WTC11 (cell line): ENCODE data around the gene ZFP36L2. TPM values are rescaled to one million over a fixed set of nuclear protein-coding genes. Genes with fewer than 3 reads are reported as not detected.

Experiments
- ATAC-seq: fragments of 200-7000 bp; cut with Tn5 transposase; 2 replicates; pipeline ENCODE4 v1.10.0; 2021; ENCODE audit warnings: mild to moderate bottlenecking, moderate library complexity
- CTCF ChIA-PET: fragments of 300-600 bp; sonication (Branson Sonifier 250); formaldehyde crosslinking; loops from one replicate; lab custom pipeline; 2021; ENCODE audit warnings: antibody characterized with exemption; lab: Charles Lee
- POLR2A ChIA-PET: fragments of 350-600 bp; sonication (Branson Sonifier 250); formaldehyde crosslinking; loops from one replicate; lab custom pipeline; 2021; ENCODE audit warnings: antibody characterized with exemption; lab: Charles Lee
- DNase-seq: peaks from one replicate; pipeline ENCODE4 v3.0.0; 2021; ENCODE audit warnings: low spot score
- H3K27ac Mint-ChIP-seq: 2 replicates; pipeline ENCODE4 v1.8.0; 2021; ENCODE audit warnings: mixed read lengths
- H3K27me3 Mint-ChIP-seq: 2 replicates; pipeline ENCODE4 v1.8.0; 2021; ENCODE audit warnings: low read depth, mild to moderate bottlenecking, moderate library complexity, mixed read lengths
- H3K36me3 Mint-ChIP-seq: 2 replicates; pipeline ENCODE4 v1.8.0; 2021; ENCODE audit warnings: mixed read lengths
- H3K4me1 Mint-ChIP-seq: 2 replicates; pipeline ENCODE4 v1.8.0; 2022; ENCODE audit warnings: mixed read lengths
- H3K4me3 Mint-ChIP-seq: 2 replicates; pipeline ENCODE4 v1.8.0; 2021; ENCODE audit warnings: mild to moderate bottlenecking, moderate library complexity, mixed read lengths
- H3K9me3 Mint-ChIP-seq: 2 replicates; pipeline ENCODE4 v1.8.0; 2021; ENCODE audit warnings: mixed read lengths
- ESRRA ChIP-seq: sonication (generic); formaldehyde crosslinking; IDR thresholded peaks from 2 replicates; pipeline ENCODE4 v1.8.1; 2022; ENCODE audit warnings: mild to moderate bottlenecking, missing genetic modification reagents, borderline replicate concordance
- GABPB1 ChIP-seq: sonication (generic); formaldehyde crosslinking; IDR thresholded peaks from 2 replicates; pipeline ENCODE4 v1.8.1; 2023; ENCODE audit warnings: mild to moderate bottlenecking, missing genetic modification reagents
- HMGA2 ChIP-seq: fragments of 250-450 bp; sonication (Bioruptor Pico); IDR thresholded peaks from 2 replicates; pipeline ENCODE4 v1.4.0; 2021; ENCODE audit warnings: mild to moderate bottlenecking, moderate library complexity
- JUN ChIP-seq: sonication (generic); formaldehyde crosslinking; IDR thresholded peaks from 2 replicates; pipeline ENCODE4 v1.8.0; 2023; ENCODE audit warnings: mild to moderate bottlenecking, missing genetic modification reagents
- MXD4 ChIP-seq: fragments of 250-450 bp; sonication (Bioruptor Pico); IDR thresholded peaks from 2 replicates; pipeline ENCODE4 v1.8.0; 2021; ENCODE audit warnings: mild to moderate bottlenecking, moderate library complexity, borderline replicate concordance
- NFATC4 ChIP-seq: fragments of 250-450 bp; sonication (Bioruptor Pico); IDR thresholded peaks from 2 replicates; pipeline ENCODE4 v1.9.0; 2021; ENCODE audit warnings: mild to moderate bottlenecking
- RELA ChIP-seq: sonication (generic); formaldehyde crosslinking; IDR thresholded peaks from 2 replicates; pipeline ENCODE4 v1.8.1; 2022; ENCODE audit warnings: missing genetic modification reagents, mild to moderate bottlenecking, borderline replicate concordance
- RORB ChIP-seq: fragments of 250-450 bp; sonication (Bioruptor Pico); IDR thresholded peaks from 2 replicates; pipeline ENCODE4 v1.9.0; 2021; ENCODE audit warnings: mild to moderate bottlenecking
- ZNF121 ChIP-seq: sonication (generic); formaldehyde crosslinking; IDR thresholded peaks from 2 replicates; pipeline ENCODE4 v1.8.0; 2023; ENCODE audit warnings: missing genetic modification reagents
- ZNF317 ChIP-seq: sonication (generic); formaldehyde crosslinking; IDR thresholded peaks from 2 replicates; pipeline ENCODE4 v1.8.1; 2023; ENCODE audit warnings: low read depth, mild to moderate bottlenecking, moderate library complexity, missing genetic modification reagents, borderline replicate concordance
- total RNA-seq: library from RNA; stranded (reverse); gene quantifications from 3 replicates; pipeline ENCODE4 v1.2.3, GENCODE V29; 2021
- TF ChIP-seq, protein P1 (sequence below): sonication (generic); formaldehyde crosslinking; IDR thresholded peaks from 2 replicates; pipeline ENCODE4 v1.8.1; 2023; ENCODE audit warnings: mild to moderate bottlenecking, missing genetic modification reagents, borderline replicate concordance
- TF ChIP-seq, protein P2 (sequence below): sonication (generic); formaldehyde crosslinking; IDR thresholded peaks from 2 replicates; pipeline ENCODE4 v1.8.1; 2022; ENCODE audit warnings: mild to moderate bottlenecking, moderate library complexity, missing genetic modification reagents
- TF ChIP-seq, protein P3 (sequence below): fragments of 200-600 bp; IDR thresholded peaks from 2 replicates; pipeline ENCODE4 v1.8.0; 2022; ENCODE audit warnings: antibody characterized with exemption
- TF ChIP-seq, protein P4 (sequence below): sonication (generic); formaldehyde crosslinking; IDR thresholded peaks from 2 replicates; pipeline ENCODE4 v1.8.0; 2022; ENCODE audit warnings: mild to moderate bottlenecking, missing genetic modification reagents
- TF ChIP-seq, protein P5 (sequence below): sonication (generic); formaldehyde crosslinking; IDR thresholded peaks from 2 replicates; pipeline ENCODE4 v1.8.0; 2022; ENCODE audit warnings: mild to moderate bottlenecking, missing genetic modification reagents
- TF ChIP-seq, protein P6 (sequence below): sonication (generic); formaldehyde crosslinking; IDR thresholded peaks from 2 replicates; pipeline ENCODE4 v1.8.1; 2023; ENCODE audit warnings: mild to moderate bottlenecking, missing genetic modification reagents
- TF ChIP-seq, protein P7 (sequence below): sonication (generic); formaldehyde crosslinking; IDR thresholded peaks from 2 replicates; pipeline ENCODE4 v1.8.0; 2023; ENCODE audit warnings: missing genetic modification reagents, mild to moderate bottlenecking, borderline replicate concordance

ZFP36L2 gene
- total RNA-seq, 1 experiment from 2014 or later: 50.4 TPM

DNA sequence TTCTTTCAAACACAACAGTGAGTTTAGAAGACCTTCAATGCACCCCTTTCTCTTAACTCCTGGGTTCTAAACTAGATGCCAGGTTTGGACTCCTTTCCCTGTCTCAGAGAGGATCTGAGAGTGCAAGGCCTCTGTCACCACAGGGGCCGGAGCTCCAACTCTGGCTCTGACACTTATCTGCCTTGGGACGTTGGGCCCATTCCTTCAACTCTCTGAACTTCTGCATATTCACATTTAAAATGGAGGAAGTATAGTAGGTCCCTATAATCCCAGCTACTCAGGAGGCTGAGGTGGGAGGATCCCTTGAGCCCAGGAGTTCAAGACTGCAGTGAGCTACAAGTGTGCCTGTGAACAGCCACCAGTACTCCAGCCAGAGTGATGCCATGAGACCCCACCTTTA, 44.1 kb upstream of the ZFP36L2 start:
- ChIA-PET CTCF (interaction anchor here (0.9 to 1.8 kb wide), 4 partner anchors 48 to 165 kb away, joined by 3 to 9 read pairs (median 4); no protein-coding TSS in a partner anchor), POLR2A (no interaction called here)
- DNase-seq: no peak
- Mint-ChIP-seq H3K27me3 (no peaks in the 10 kb centered on the region), H3K27ac (no peak overlapping the region), H3K36me3 (no peaks in the 10 kb centered on the region), H3K4me1 (peaks cover 26% of the 10 kb centered on the region), H3K9me3 (no peaks in the 10 kb centered on the region)
- no peak for ATAC-seq
- TF ChIP-seq, protein P1, sequence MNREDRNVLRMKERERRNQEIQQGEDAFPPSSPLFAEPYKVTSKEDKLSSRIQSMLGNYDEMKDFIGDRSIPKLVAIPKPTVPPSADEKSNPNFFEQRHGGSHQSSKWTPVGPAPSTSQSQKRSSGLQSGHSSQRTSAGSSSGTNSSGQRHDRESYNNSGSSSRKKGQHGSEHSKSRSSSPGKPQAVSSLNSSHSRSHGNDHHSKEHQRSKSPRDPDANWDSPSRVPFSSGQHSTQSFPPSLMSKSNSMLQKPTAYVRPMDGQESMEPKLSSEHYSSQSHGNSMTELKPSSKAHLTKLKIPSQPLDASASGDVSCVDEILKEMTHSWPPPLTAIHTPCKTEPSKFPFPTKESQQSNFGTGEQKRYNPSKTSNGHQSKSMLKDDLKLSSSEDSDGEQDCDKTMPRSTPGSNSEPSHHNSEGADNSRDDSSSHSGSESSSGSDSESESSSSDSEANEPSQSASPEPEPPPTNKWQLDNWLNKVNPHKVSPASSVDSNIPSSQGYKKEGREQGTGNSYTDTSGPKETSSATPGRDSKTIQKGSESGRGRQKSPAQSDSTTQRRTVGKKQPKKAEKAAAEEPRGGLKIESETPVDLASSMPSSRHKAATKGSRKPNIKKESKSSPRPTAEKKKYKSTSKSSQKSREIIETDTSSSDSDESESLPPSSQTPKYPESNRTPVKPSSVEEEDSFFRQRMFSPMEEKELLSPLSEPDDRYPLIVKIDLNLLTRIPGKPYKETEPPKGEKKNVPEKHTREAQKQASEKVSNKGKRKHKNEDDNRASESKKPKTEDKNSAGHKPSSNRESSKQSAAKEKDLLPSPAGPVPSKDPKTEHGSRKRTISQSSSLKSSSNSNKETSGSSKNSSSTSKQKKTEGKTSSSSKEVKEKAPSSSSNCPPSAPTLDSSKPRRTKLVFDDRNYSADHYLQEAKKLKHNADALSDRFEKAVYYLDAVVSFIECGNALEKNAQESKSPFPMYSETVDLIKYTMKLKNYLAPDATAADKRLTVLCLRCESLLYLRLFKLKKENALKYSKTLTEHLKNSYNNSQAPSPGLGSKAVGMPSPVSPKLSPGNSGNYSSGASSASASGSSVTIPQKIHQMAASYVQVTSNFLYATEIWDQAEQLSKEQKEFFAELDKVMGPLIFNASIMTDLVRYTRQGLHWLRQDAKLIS (CRISPR knock-in tag): no peak
- TF ChIP-seq ZNF317 (CRISPR knock-in tag): no peak
- TF ChIP-seq, all 79 proteins: peak for 0
- H3K4me3 Mint-ChIP-seq: no peak overlapping the region

DNA sequence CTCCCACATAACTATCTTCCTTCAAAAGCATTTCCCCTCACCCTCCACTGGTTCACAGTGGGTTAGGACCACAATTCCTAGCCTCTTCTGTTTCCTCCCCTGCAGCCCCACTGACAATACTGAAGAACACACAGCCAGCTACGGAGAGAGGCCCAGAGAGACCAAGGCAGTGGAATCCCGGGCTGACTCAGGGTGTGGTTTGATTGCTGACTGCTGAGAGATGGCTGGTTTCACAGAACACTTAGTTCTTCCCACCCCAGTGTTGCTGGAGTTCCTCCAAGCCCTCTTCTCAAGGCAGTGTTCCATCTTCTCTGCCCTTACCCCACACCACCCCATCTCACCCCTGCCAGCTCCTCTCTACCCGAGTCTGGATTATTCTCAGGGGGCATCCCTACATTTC, 43.3 kb upstream of the ZFP36L2 start:
- no peak for ATAC-seq
- Mint-ChIP-seq H3K9me3 (no peaks in the 10 kb centered on the region), H3K4me3 (no peak overlapping the region), H3K36me3 (no peaks in the 10 kb centered on the region), H3K27me3 (no peaks in the 10 kb centered on the region), H3K27ac (no peak overlapping the region; the same call in 1 of the 2 replicates), H3K4me1 (peaks cover 28% of the 10 kb centered on the region)
- TF ChIP-seq RORB (CRISPR knock-in tag): no peak
- TF ChIP-seq ZNF121 (CRISPR knock-in tag): no peak
- no peak for TF ChIP-seq NFATC4 (CRISPR knock-in tag)
- no peak for TF ChIP-seq JUN (CRISPR knock-in tag)
- TF ChIP-seq MXD4 (CRISPR knock-in tag): no peak
- TF ChIP-seq, protein P2, sequence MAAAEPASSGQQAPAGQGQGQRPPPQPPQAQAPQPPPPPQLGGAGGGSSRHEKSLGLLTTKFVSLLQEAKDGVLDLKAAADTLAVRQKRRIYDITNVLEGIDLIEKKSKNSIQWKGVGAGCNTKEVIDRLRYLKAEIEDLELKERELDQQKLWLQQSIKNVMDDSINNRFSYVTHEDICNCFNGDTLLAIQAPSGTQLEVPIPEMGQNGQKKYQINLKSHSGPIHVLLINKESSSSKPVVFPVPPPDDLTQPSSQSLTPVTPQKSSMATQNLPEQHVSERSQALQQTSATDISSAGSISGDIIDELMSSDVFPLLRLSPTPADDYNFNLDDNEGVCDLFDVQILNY (CRISPR knock-in tag): no peak
- TF ChIP-seq, protein P3, sequence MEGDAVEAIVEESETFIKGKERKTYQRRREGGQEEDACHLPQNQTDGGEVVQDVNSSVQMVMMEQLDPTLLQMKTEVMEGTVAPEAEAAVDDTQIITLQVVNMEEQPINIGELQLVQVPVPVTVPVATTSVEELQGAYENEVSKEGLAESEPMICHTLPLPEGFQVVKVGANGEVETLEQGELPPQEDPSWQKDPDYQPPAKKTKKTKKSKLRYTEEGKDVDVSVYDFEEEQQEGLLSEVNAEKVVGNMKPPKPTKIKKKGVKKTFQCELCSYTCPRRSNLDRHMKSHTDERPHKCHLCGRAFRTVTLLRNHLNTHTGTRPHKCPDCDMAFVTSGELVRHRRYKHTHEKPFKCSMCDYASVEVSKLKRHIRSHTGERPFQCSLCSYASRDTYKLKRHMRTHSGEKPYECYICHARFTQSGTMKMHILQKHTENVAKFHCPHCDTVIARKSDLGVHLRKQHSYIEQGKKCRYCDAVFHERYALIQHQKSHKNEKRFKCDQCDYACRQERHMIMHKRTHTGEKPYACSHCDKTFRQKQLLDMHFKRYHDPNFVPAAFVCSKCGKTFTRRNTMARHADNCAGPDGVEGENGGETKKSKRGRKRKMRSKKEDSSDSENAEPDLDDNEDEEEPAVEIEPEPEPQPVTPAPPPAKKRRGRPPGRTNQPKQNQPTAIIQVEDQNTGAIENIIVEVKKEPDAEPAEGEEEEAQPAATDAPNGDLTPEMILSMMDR: no peak
- TF ChIP-seq, protein P4, sequence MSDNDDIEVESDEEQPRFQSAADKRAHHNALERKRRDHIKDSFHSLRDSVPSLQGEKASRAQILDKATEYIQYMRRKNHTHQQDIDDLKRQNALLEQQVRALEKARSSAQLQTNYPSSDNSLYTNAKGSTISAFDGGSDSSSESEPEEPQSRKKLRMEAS (CRISPR knock-in tag): no peak
- ChIA-PET POLR2A (no interaction called here), CTCF (no interaction called here)
- no peak for DNase-seq

DNA sequence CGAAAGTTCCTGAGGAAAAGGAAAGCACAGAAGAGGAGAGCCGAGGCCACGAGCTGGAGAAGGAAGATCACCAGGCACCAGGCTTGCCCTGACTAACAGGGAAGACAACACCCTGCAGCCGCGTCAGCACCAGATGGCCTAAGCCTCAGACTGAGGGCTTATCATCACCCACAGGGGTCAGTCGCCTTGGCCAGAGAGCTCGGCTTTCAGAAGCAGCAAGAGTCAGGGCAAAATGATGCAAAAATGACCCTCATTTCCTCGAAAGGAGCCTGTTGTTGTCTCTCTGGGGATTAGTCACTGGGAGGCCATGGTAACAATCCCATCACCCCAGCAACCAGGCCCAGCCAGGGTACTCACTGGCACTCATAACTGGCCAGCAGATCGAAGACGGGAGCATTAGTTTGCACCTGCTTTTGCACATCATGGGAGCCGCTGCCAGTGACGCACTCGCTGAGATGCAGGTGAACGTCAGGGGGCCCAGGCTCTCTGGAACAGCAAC, 42.7 kb upstream of the ZFP36L2 start:
- Mint-ChIP-seq H3K4me1 (peaks cover 28% of the 10 kb centered on the region), H3K9me3 (no peaks in the 10 kb centered on the region), H3K27me3 (no peaks in the 10 kb centered on the region), H3K36me3 (no peaks in the 10 kb centered on the region), H3K4me3 (no peak overlapping the region), H3K27ac (peak overlapping the region; percentile 10; the same call in 1 of the 2 replicates)
- ATAC-seq (peak; percentile 13), DNase-seq (no peak)
- TF ChIP-seq GABPB1 (CRISPR knock-in tag) (no peak), RELA (CRISPR knock-in tag) (no peak), HMGA2 (CRISPR knock-in tag) (no peak), ESRRA (CRISPR knock-in tag) (no peak)
- TF ChIP-seq, protein P5, sequence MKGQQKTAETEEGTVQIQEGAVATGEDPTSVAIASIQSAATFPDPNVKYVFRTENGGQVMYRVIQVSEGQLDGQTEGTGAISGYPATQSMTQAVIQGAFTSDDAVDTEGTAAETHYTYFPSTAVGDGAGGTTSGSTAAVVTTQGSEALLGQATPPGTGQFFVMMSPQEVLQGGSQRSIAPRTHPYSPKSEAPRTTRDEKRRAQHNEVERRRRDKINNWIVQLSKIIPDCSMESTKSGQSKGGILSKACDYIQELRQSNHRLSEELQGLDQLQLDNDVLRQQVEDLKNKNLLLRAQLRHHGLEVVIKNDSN: no peak
- TF ChIP-seq, protein P6, sequence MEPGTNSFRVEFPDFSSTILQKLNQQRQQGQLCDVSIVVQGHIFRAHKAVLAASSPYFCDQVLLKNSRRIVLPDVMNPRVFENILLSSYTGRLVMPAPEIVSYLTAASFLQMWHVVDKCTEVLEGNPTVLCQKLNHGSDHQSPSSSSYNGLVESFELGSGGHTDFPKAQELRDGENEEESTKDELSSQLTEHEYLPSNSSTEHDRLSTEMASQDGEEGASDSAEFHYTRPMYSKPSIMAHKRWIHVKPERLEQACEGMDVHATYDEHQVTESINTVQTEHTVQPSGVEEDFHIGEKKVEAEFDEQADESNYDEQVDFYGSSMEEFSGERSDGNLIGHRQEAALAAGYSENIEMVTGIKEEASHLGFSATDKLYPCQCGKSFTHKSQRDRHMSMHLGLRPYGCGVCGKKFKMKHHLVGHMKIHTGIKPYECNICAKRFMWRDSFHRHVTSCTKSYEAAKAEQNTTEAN (CRISPR knock-in tag): no peak
- TF ChIP-seq, protein P7, sequence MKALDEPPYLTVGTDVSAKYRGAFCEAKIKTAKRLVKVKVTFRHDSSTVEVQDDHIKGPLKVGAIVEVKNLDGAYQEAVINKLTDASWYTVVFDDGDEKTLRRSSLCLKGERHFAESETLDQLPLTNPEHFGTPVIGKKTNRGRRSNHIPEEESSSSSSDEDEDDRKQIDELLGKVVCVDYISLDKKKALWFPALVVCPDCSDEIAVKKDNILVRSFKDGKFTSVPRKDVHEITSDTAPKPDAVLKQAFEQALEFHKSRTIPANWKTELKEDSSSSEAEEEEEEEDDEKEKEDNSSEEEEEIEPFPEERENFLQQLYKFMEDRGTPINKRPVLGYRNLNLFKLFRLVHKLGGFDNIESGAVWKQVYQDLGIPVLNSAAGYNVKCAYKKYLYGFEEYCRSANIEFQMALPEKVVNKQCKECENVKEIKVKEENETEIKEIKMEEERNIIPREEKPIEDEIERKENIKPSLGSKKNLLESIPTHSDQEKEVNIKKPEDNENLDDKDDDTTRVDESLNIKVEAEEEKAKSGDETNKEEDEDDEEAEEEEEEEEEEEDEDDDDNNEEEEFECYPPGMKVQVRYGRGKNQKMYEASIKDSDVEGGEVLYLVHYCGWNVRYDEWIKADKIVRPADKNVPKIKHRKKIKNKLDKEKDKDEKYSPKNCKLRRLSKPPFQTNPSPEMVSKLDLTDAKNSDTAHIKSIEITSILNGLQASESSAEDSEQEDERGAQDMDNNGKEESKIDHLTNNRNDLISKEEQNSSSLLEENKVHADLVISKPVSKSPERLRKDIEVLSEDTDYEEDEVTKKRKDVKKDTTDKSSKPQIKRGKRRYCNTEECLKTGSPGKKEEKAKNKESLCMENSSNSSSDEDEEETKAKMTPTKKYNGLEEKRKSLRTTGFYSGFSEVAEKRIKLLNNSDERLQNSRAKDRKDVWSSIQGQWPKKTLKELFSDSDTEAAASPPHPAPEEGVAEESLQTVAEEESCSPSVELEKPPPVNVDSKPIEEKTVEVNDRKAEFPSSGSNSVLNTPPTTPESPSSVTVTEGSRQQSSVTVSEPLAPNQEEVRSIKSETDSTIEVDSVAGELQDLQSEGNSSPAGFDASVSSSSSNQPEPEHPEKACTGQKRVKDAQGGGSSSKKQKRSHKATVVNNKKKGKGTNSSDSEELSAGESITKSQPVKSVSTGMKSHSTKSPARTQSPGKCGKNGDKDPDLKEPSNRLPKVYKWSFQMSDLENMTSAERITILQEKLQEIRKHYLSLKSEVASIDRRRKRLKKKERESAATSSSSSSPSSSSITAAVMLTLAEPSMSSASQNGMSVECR: no peak
- ChIA-PET POLR2A (no interaction called here), CTCF (no interaction called here)
